Keratinocyte (primary cell): ENCODE results near the gene LRIG1. TPM values are rescaled to one million over a fixed set of nuclear protein-coding genes. Genes with fewer than 3 reads are reported as not detected.

Source experiments
- DNase-seq: peaks from one replicate; pipeline ENCODE4 v3.0.0-alpha.2; 2011; ENCODE audit warnings: low read depth, missing footprints, low spot score
- FAIRE-seq: peaks from 2 replicates; lab custom pipeline; 2011; peaks lifted over from hg19 to GRCh38; lab: Jason Lieb, UNC
- H2AFZ ChIP-seq: 2 replicates; pipeline ENCODE4 v1.6.0; 2012; ENCODE audit warnings: low read length, control low read depth, inconsistent platforms; ENCODE audit not compliant: control insufficient read depth
- H3K27ac ChIP-seq: 2 replicates; pipeline ENCODE4 v1.5.1; 2011; ENCODE audit warnings: low read length; ENCODE audit not compliant: control insufficient read depth, insufficient read depth
- H3K27me3 ChIP-seq: 3 replicates; pipeline ENCODE4 v1.6.0; 2011; ENCODE audit warnings: low read length; ENCODE audit not compliant: control insufficient read depth, insufficient read depth; ENCODE audit errors: extremely low read depth
- H3K36me3 ChIP-seq, 2 experiments: 2 replicates in 1 of 2; 3 replicates in 1 of 2; pipeline ENCODE4 v1.5.1; 2011; ENCODE audit warnings: low read length in 2 of 2, mild to moderate bottlenecking in 1 of 2; ENCODE audit not compliant: control insufficient read depth in 2 of 2, insufficient read depth in 2 of 2; ENCODE audit errors: extremely low read depth in 1 of 2
- H3K4me1 ChIP-seq: 3 replicates; pipeline ENCODE4 v1.5.1; 2011; ENCODE audit warnings: low read length; ENCODE audit not compliant: control insufficient read depth, insufficient read depth; ENCODE audit errors: extremely low read depth
- H3K4me2 ChIP-seq: 3 replicates; pipeline ENCODE4 v1.6.0; 2011; ENCODE audit warnings: low read depth, low read length; ENCODE audit not compliant: control insufficient read depth, insufficient read depth; ENCODE audit errors: extremely low read depth
- H3K4me3 ChIP-seq, 3 experiments: fragments of 200-600 bp in 1 of 3; sonication (generic) in 1 of 3; 2 replicates in 2 of 3; 3 replicates in 1 of 3; pipeline ENCODE4 v1.5.1; 2011 to 2016; ENCODE audit warnings: low read length in 3 of 3, mild to moderate bottlenecking in 3 of 3, control low read depth in 2 of 3, inconsistent platforms in 1 of 3, low read depth in 1 of 3, mixed read lengths in 1 of 3, mixed run types in 1 of 3, moderate library complexity in 1 of 3; ENCODE audit not compliant: control insufficient read depth in 2 of 3, insufficient read depth in 2 of 3; ENCODE audit errors: extremely low read depth in 1 of 3
- H3K79me2 ChIP-seq: 2 replicates; pipeline ENCODE4 v1.6.0; 2012; ENCODE audit warnings: low read length; ENCODE audit not compliant: control insufficient read depth, insufficient read depth
- H3K9ac ChIP-seq: 3 replicates; pipeline ENCODE4 v1.6.0; 2011; ENCODE audit warnings: low read length; ENCODE audit not compliant: control insufficient read depth, insufficient read depth; ENCODE audit errors: extremely low read depth
- H3K9me1 ChIP-seq: 3 replicates; pipeline ENCODE4 v1.6.0; 2011; ENCODE audit warnings: low read length; ENCODE audit not compliant: control insufficient read depth, insufficient read depth; ENCODE audit errors: extremely low read depth
- H3K9me3 ChIP-seq: 2 replicates; pipeline ENCODE4 v1.5.1; 2012; ENCODE audit warnings: low read depth, low read length; ENCODE audit not compliant: control insufficient read depth
- H4K20me1 ChIP-seq: 3 replicates; pipeline ENCODE4 v1.6.0; 2011; ENCODE audit warnings: low read length; ENCODE audit not compliant: control insufficient read depth, insufficient read depth; ENCODE audit errors: extremely low read depth
- CTCF ChIP-seq, 3 experiments: IDR thresholded peaks in 1 of 3; conservative IDR thresholded peaks in 1 of 3; optimal IDR thresholded peaks in 1 of 3; 2 replicates in 2 of 3; 3 replicates in 1 of 3; pipeline versions ENCODE3 to v1.5.1; 2011; ENCODE audit warnings: low read length in 3 of 3, mild to moderate bottlenecking in 3 of 3, moderate library complexity in 2 of 3, control low read depth in 1 of 3, inconsistent platforms in 1 of 3; ENCODE audit not compliant: insufficient read depth in 2 of 3; ENCODE audit errors: extremely low read depth in 1 of 3
- EZH2 ChIP-seq: IDR thresholded peaks from one replicate; pipeline ENCODE4 v1.6.1; 2012; ENCODE audit warnings: inconsistent platforms, mild to moderate bottlenecking, low read length, moderate library complexity
- dilution Hi-C: fragments of 300-500 bp; cut with MboI; formaldehyde crosslinking; loops from one replicate; pipeline ENCODE4 v1.7.0; 2020; ENCODE audit warnings: low sequenced_read_pairs; ENCODE audit not compliant: extremely low pct_ligation_motif_present
- polyA plus RNA-seq, 5 experiments: library from polyadenylated mRNA; depleted of rRNA in 3 of 5; stranded (reverse) in 3 of 5; stranded (forward) in 1 of 5; unstranded in 1 of 5; fragments of >200 nt; gene quantifications; 1 replicate in 1 of 5; 2 replicates in 3 of 5; 3 replicates in 1 of 5; pipeline versions ENCODE4 v1.2.1 to v1.2.3, GENCODE V29; 2011 to 2012; ENCODE audit warnings: missing spikeins in 2 of 5, low read depth in 1 of 5, low replicate concordance in 1 of 5

Gene LRIG1
- polyA plus RNA-seq, 1 donor (not counting 4 experiments of a cell fraction or from before 2014, with no cell fraction given), result 17.2 TPM

DNA sequence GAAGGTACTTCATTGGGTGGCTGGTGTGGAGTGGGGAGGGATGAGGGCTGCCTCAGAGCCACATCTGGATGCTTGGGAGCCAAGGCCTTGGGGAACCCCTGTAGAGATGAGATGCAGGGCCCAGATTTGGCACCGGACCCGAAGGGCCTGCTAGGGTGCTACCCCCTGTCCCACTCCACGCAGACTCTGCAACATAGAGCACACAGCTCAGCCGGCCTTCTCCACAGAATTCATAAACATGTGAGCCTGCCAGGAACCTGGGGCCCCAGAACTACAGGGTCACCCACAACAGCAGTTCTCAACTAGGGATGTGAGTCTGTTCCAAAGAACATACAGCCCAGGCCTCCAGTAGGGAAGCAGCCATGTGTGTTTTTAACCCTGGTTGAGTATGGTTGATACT is 62.8 kb downstream of the LRIG1 start:
- Histone ChIP-seq H3K4me2 (peak overlapping the region; percentile 62), H3K79me2 (peaks cover 21% of the 10 kb centered on the region), H3K27me3 (no peaks in the 10 kb centered on the region), H3K4me1 (peaks cover 58% of the 10 kb centered on the region), H3K27ac (no peak overlapping the region), H2AFZ (no peak overlapping the region), H3K36me3 (no peaks in the 10 kb centered on the region), H4K20me1 (no peaks in the 10 kb centered on the region), H3K4me3 (no peak overlapping the region), H3K9me1 (no peaks in the 10 kb centered on the region), H3K9ac (no peak overlapping the region), H3K9me3 (no peaks in the 10 kb centered on the region)
- FAIRE-seq (no peak), DNase-seq (no peak)
- dilution Hi-C loops, result no loop called here
- no peak for TF ChIP-seq EZH2
- no peak for TF ChIP-seq CTCF (optimal IDR thresholded peaks at IDR 0.05 in 1 of 3, IDR thresholded peaks at IDR 0.05 in 1 of 3, conservative IDR thresholded peaks at IDR 0.05 in 1 of 3; ENCODE audit: extremely low read depth in 1 of 3, insufficient read depth in 2 of 3, low read length in 3 of 3)

DNA sequence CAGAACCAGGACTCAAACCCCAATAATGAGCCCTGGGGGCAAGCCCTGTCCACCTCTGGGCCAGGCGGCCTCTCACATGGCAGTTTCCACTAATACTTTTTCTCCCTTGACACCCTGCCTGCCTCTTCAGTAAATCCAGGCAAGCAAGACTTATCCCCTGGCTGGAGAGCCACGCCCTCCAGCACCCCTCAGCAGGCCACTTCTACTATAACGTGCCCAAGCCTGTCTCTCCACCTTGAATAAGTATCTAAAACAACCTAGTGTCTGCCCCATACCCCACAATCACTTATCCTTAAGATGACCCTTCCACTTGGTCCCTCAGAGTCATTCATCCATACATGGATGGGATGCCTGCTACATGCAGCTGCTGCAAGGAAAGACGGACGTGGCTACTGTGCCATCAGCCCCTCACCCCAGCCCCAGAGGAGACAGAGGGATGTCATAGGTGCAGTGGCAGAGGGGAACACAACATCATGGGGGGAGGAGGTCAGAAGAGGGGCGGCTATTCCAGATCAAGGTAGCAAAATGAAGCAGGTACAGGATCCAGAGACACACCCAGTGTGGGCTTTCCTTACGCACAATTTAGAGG is 63.4 kb downstream of the LRIG1 start:
- no peak overlapping the region for H2AFZ ChIP-seq
- H3K9me3 ChIP-seq, result no peaks in the 10 kb centered on the region
- H3K36me3 ChIP-seq, result no peaks in the 10 kb centered on the region
- H3K4me3 ChIP-seq, result peak overlapping the region in 1 of 3 experiments; percentile 29
- H3K4me2 ChIP-seq, result peak overlapping the region; percentile 62
- peaks cover 52% of the 10 kb centered on the region for H3K4me1 ChIP-seq
- H3K27me3 ChIP-seq, result no peaks in the 10 kb centered on the region
- DNase-seq, result no peak
- peaks cover 24% of the 10 kb centered on the region for H3K79me2 ChIP-seq
- dilution Hi-C loops, result no loop called here
- peak; percentile 46 for FAIRE-seq
- no peaks in the 10 kb centered on the region for H4K20me1 ChIP-seq
- TF ChIP-seq EZH2, result no peak
- no peak for TF ChIP-seq CTCF (optimal IDR thresholded peaks at IDR 0.05 in 1 of 3, IDR thresholded peaks at IDR 0.05 in 1 of 3, conservative IDR thresholded peaks at IDR 0.05 in 1 of 3; ENCODE audit: extremely low read depth in 1 of 3, insufficient read depth in 2 of 3, low read length in 3 of 3)
- no peak overlapping the region for H3K27ac ChIP-seq
- no peaks in the 10 kb centered on the region for H3K9me1 ChIP-seq
- H3K9ac ChIP-seq, result no peak overlapping the region
